22Rv1 (cell line): ENCODE results near the gene DOCK8.

ENCODE experiments used
- CTCF ChIP-seq: fragments of 450-650 bp; IDR thresholded peaks from 2 replicates; pipeline ENCODE4 v1.5.1; 2017; ENCODE audit warnings: mild to moderate bottlenecking
- ZFX ChIP-seq: fragments of 450-650 bp; IDR thresholded peaks from 2 replicates; pipeline ENCODE4 v1.6.1; 2017; ENCODE audit warnings: antibody characterized with exemption, borderline replicate concordance

- no peak for TF ChIP-seq CTCF
- TF ChIP-seq ZFX, result no peak
These were observed 366 bp upstream of the DOCK8 start for GRCh38 chr9:214351-214647.
